IPS-15b (cell line): ENCODE data around the gene ALG11.

Experiments used
- H3K27me3 ChIP-seq: one replicate; pipeline ENCODE4 v1.6.1; 2013; ENCODE audit warnings: low read length; ENCODE audit not compliant: control insufficient read depth, insufficient read depth
- H3K36me3 ChIP-seq: one replicate; pipeline ENCODE4 v1.6.1; 2013; ENCODE audit warnings: low read length; ENCODE audit not compliant: control insufficient read depth, insufficient read depth
- H3K4me1 ChIP-seq: one replicate; pipeline ENCODE4 v1.6.1; 2013; ENCODE audit warnings: mild to moderate bottlenecking, low read length; ENCODE audit not compliant: control insufficient read depth, insufficient read depth
- H3K4me3 ChIP-seq: one replicate; pipeline ENCODE4 v1.5.1; 2013; ENCODE audit warnings: low read depth, low read length
- H3K9ac ChIP-seq: one replicate; pipeline ENCODE4 v1.6.1; 2013; ENCODE audit warnings: low read depth, mild to moderate bottlenecking, low read length
- H3K9me3 ChIP-seq: one replicate; pipeline ENCODE4 v1.6.1; 2013; ENCODE audit warnings: mild to moderate bottlenecking, low read length; ENCODE audit not compliant: control insufficient read depth, insufficient read depth

ALG11 gene

DNA sequence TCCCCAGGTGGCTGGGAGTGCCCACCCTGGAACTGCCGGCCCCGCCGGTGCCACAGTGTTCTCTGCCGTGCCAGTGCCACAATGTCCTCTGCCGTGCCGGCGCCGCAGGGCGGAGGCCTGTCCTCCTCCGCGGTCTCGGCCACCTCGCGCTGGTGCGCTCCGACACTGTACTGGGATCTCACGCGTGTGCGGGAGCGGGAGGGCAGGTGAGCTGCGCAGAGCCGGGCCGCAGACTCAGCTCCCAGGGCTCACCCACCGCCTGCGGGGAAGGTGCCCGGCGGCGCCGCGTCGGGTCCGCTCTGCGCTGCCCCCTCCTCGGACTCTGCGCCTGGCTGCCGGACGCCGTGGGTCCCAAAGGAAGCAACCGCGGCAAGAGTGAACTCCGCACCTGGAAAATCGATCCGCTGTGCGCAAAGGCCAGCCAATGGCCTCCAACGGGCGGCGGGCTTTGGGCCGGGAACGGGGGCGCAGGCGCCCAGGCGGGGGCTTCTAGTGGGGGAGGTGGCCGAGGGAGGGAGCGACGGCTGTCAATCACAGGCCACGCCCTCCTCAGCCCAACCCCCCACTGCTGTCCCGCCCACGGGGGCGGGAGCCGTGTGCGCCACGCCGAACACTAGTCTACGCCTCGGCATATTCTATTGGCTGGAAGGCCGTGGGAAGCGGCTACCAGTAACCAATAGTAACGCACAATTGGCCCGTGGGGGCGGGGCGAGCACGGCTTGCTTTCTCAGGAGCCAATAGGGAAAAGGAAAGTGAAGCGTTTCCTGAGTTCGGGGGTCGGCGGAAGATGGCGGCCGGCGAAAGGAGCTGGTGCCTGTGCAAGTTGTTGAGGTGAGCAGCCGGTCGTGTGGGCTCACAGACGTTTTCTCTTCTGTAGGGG lies at the start of gene ALG11:
ALG11 (plus strand) TSS at position 767 of the 880 bp plus-strand sequence; CDS start at position 788, 21 bp downstream.
- peak within 1 kb of the TSS; percentile 95 for H3K4me3 ChIP-seq
- H3K9me3 ChIP-seq: no peaks in the 10 kb centered on the region
- peaks cover 21% of the 10 kb centered on the region for H3K27me3 ChIP-seq
- H3K9ac ChIP-seq: peak within 1 kb of the TSS; percentile 87
- peaks cover 3% of the 10 kb centered on the region for H3K36me3 ChIP-seq
- peaks cover 2% of the 10 kb centered on the region for H3K4me1 ChIP-seq

GRCh38 chr13:51966186-51966585 lies 46.0 kb upstream of the ALG11 start:
- no peaks in the 10 kb centered on the region for H3K36me3 ChIP-seq
- no peaks in the 10 kb centered on the region for H3K9me3 ChIP-seq
- H3K27me3 ChIP-seq: no peaks in the 10 kb centered on the region
- H3K9ac ChIP-seq: no peak overlapping the region
- no peak overlapping the region for H3K4me3 ChIP-seq
- H3K4me1 ChIP-seq: no peaks in the 10 kb centered on the region

DNA sequence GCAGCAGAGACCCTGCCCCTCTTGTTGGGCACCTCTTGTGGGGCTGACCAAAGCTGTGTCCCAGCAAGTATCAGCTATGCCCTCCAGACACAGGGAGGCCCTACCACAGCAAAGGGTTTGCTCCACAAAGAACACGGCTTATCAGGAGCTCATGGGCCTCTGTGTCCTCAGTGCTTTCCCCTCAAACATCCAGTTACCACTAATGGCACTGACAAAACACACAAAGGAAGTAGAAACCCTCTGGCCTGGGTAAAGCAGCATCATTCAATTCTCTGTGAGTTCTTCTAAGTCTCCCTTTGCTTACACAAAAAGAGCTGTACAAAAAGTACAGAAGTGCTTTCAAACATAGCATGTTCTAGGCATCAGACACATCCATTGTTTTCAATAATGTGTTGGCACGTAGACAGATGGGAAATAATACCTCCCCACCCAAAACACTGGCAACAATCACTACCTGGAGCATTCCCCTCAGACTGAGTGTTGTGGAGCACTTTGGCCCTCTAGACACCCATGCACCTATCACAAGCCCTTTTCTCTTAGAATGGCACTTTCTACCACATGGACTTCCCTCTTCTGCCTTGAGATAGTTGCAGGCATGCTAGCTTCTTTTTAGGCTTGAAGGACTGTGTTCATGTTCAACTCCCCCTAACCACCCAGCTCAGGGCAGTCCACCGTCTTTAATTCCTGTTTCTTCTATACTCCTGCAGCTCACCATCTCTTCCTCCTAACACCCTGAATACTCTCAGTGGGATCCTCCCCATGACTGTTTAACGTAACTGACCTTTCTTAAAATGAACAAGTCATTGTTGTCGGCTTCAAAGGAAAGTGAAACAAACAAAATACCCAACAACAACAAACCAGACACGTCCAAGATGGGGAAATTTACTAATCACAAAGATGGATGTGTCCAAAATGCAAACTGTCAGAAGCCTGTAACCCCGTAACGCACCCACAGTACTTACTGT lies 44.4 kb upstream of the ALG11 start:
- Histone ChIP-seq H3K4me3 (no peak overlapping the region), H3K36me3 (no peaks in the 10 kb centered on the region), H3K9ac (no peak overlapping the region)

DNA sequence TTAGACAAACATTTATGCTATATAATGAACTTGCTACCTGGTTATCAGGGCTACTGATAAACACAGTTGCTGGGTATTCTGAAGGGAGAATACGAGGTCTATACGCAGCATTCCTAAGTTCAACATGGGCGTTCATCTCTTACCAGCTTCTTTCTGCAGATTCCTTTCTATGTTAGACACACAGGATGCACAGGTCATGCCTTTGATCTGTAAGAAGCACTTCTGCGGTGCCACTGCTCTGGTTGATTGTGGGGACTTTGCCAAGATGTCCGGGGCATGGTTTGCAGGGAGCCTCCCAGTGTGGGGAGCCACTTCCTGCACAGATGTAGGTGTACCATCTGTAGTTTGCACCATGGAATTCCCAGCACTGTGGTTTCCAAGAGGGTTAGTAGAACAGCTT lies 41.8 kb upstream of the ALG11 start:
- Histone ChIP-seq H3K27me3 (no peaks in the 10 kb centered on the region), H3K4me3 (no peak overlapping the region), H3K9ac (no peak overlapping the region), H3K9me3 (no peaks in the 10 kb centered on the region), H3K4me1 (no peaks in the 10 kb centered on the region), H3K36me3 (no peaks in the 10 kb centered on the region)

More for the DNA sequence above, 44.4 kb upstream of the ALG11 start:
- no peaks in the 10 kb centered on the region for H3K27me3 ChIP-seq
- no peaks in the 10 kb centered on the region for H3K9me3 ChIP-seq
- H3K4me1 ChIP-seq: no peaks in the 10 kb centered on the region

DNA sequence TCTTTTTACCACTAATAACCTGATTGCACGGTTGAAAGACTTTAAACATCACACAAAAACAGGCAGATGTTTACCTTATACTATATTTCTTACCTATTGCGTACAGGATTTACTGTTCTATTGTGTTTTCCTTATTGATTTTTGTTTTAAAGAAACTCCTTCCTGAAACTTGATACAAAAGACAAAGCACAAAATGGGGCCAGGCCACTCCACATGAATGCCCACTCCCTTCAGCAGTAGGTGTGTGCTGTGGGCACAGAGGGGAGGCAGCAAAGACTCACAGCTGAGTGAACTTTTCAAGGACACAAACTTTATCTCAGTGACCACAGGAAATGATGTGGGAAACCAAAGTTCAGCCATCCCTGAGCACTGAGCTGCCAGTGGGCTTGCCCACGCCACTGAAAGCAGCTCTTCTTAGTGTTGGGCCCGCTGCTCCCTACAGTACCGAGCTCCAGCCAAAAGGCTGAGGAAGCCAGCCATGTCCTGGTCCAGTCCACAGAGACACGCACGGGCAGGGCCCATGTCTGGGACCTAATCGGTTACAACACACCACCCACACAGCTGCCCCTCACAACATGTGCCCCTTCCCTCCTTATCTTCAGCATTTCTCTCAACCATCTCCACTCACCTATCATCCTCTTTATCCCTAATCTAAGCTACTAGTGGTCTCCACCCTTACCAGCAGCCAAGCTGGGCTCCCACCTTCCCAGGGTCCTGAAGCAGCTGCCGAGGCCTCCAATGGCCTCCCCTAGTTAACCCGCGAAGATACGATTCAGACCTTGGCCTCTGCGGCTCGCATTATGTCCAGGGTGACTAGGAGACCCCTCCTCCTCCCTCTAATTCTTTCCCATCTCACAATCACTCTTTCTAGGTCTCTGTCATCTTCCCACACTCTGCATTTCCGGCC lies 40.4 kb upstream of the ALG11 start:
- Histone ChIP-seq H3K9me3 (no peaks in the 10 kb centered on the region), H3K4me1 (no peaks in the 10 kb centered on the region), H3K4me3 (no peak overlapping the region), H3K36me3 (no peaks in the 10 kb centered on the region), H3K27me3 (no peaks in the 10 kb centered on the region), H3K9ac (no peak overlapping the region)

GRCh38 chr13:51974482-51974881 lies 37.7 kb upstream of the ALG11 start:
- no peaks in the 10 kb centered on the region for H3K27me3 ChIP-seq
- H3K9ac ChIP-seq: no peak overlapping the region
- H3K4me3 ChIP-seq: no peak overlapping the region
- no peaks in the 10 kb centered on the region for H3K9me3 ChIP-seq
- no peaks in the 10 kb centered on the region for H3K4me1 ChIP-seq
- no peaks in the 10 kb centered on the region for H3K36me3 ChIP-seq

DNA sequence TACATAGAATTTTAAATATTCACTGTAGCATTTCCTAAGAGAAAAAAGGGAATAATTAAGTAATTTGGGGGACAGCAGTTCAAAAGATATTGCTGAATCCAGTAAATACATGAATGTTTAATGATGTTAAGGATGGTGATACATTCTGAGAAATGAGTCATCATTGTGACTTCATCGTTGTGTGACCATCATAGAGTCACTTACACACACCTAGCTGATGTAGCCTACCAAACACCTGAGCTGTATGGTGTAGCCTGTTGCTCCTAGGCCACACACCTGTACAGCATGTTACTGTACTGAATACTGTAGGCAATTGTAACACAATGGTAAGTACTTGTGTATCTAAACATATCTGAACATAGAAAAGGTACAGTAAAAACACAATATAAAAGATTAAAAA lies 35.8 kb upstream of the ALG11 start:
- Histone ChIP-seq H3K9me3 (no peaks in the 10 kb centered on the region), H3K9ac (no peak overlapping the region), H3K4me1 (no peaks in the 10 kb centered on the region), H3K27me3 (no peaks in the 10 kb centered on the region), H3K36me3 (no peaks in the 10 kb centered on the region), H3K4me3 (no peak overlapping the region)

DNA sequence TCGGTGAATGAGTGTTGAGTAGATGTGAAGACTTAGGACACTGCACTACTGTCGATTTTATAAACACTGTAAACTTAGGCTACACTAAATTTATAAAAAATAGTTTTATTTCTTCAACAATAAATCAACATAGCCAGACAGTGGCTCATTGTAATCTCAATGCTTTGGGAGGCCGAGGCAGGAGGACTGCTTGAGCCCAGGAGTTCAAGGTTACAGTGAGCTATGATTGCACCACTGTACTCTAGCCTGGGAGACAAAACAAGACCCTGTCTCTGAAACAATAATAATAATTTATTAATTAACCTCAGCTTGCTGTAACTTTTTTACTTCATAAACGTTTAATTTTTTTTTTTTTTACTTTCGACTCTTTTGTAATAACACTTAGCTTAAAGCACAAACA lies 35.3 kb upstream of the ALG11 start:
- Histone ChIP-seq H3K27me3 (no peaks in the 10 kb centered on the region), H3K9me3 (no peaks in the 10 kb centered on the region), H3K4me3 (no peak overlapping the region), H3K36me3 (no peaks in the 10 kb centered on the region), H3K9ac (no peak overlapping the region), H3K4me1 (no peaks in the 10 kb centered on the region)

DNA sequence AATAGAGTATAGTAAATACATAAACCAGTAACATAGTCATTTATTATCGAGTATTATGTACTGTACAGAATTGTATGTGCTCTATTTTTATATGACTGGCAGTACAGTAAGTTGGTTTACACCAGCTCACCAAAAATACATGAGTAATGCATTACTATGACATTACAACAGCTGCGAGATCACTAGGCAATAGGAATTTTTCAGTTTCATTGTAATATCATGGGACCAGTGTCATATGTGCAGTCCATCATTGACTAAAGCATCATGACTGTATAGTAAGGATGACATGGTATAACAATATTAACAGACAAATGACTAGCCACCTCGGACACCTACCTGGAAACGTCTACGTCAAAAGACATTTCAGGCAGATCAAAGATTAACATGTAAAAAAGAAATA lies 34.6 kb upstream of the ALG11 start:
- Histone ChIP-seq H3K36me3 (no peaks in the 10 kb centered on the region), H3K9me3 (no peaks in the 10 kb centered on the region), H3K4me3 (no peak overlapping the region), H3K4me1 (no peaks in the 10 kb centered on the region), H3K9ac (no peak overlapping the region), H3K27me3 (no peaks in the 10 kb centered on the region)

- H3K4me1 ChIP-seq: no peaks in the 10 kb centered on the region
- H3K36me3 ChIP-seq: no peaks in the 10 kb centered on the region
- no peaks in the 10 kb centered on the region for H3K27me3 ChIP-seq
- H3K9me3 ChIP-seq: no peaks in the 10 kb centered on the region
- no peak overlapping the region for H3K9ac ChIP-seq
- no peak overlapping the region for H3K4me3 ChIP-seq
Observed at GRCh38 chr13:51978796-51979556, 33.2 kb upstream of the ALG11 start.
